Thyroid gland (tissue), 4 donors: ENCODE measurements around the gene PARD6A.

Experiments
- CTCF ChIP-seq, 6 experiments: fragments of 200-600 bp in 3 of 6; fragments of 450-650 bp in 3 of 6; sonication (generic) in 3 of 6; IDR thresholded peaks; one replicate each; pipeline ENCODE4 v1.5.1; 2016 to 2019; ENCODE audit warnings: antibody characterized with exemption in 6 of 6, mild to moderate bottlenecking in 2 of 6, inconsistent platforms in 1 of 6, moderate library complexity in 1 of 6
- POLR2A ChIP-seq, 2 donors: fragments of 450-650 bp; IDR thresholded peaks; one replicate each; pipeline ENCODE4 v1.6.1; 2017; ENCODE audit warnings: antibody characterized with exemption in 2 of 2, mild to moderate bottlenecking in 2 of 2, moderate library complexity in 1 of 2

GRCh38 chr16:67668495-67669157 is 7.9 kb downstream of the PARD6A start:
- TF ChIP-seq CTCF (IDR thresholded peaks at IDR 0.05) (no peak), POLR2A (IDR thresholded peaks at IDR 0.05) (no peak)
